GM18907 (cell line): ENCODE measurements around the gene AP4E1.
"Not testable (repeated sequence)": the region's sequence is repeated elsewhere in the genome, so short reads cannot be mapped to it uniquely, and the experiment has no call there.

Experiments used
- ATAC-seq: cut with Tn5 transposase; IDR thresholded peaks from one replicate; pipeline ENCODE4 v1.9.1; 2021; ENCODE audit warnings: mild to moderate bottlenecking, moderate library complexity; ENCODE audit not compliant: unreplicated experiment

The AP4E1 gene

DNA sequence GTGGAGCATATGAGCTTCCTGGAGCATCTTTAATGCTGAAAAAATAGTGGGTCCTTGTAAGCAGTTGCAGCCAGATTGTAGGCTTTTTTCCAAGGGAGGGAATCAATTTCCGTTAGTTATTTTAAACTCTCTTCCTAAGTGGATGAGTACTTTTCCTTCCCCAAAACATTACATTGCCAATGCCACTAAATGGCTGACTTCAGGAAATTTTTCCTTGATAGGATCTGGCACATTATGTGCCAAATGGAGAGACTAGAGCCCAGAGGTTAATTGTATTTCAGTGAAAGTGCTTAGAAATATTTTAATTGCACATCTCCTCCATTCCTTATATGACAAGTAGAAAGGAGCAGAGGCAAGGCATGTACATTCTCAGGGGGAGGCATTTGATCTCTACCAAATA, 102.7 kb downstream of the AP4E1 start:
- no peak for ATAC-seq

- ATAC-seq, result no peak
Measured at GRCh38 chr15:51016615-51017014, 108.1 kb downstream of the AP4E1 start.

DNA sequence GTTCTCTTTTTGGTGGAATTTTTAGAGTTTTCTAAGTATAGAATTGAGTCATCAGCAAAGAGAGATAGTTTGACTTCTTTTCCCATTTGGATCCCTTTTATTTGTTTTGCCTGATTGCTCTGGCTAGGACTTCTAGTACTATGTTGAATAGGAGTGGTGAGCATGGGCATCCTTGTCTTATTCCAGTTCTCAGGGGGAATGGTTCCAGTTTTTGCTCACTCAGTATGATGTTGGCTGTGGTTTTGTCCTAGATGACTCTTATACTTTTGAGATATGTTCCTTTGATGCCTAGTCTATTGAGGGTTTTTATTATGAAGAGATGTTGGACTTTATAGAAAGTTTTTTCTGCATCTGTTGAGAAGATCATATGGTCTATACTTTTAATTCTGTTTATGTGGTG, 113.7 kb downstream of the AP4E1 start:
- ATAC-seq, result no peak

DNA sequence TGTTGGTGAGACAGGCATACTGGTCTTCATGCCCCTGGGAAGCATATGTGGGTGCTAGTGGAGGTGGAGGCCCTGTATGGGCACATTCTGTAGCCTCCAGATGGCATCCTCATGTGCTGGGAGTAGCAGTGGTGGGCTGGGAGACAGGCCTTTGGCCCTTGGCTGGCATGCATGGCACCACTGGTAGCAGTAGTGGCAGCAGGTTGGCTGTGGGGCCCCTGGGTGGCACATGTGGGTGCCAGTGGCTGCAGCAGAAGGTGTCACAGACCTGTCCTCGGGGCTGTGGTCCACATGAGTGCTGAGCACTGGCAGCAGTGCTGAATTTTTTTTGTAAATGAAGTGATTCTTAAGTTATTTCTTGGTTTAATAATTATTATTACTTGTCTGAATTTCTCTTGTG, 115.0 kb downstream of the AP4E1 start:
- ATAC-seq, result no peak

DNA sequence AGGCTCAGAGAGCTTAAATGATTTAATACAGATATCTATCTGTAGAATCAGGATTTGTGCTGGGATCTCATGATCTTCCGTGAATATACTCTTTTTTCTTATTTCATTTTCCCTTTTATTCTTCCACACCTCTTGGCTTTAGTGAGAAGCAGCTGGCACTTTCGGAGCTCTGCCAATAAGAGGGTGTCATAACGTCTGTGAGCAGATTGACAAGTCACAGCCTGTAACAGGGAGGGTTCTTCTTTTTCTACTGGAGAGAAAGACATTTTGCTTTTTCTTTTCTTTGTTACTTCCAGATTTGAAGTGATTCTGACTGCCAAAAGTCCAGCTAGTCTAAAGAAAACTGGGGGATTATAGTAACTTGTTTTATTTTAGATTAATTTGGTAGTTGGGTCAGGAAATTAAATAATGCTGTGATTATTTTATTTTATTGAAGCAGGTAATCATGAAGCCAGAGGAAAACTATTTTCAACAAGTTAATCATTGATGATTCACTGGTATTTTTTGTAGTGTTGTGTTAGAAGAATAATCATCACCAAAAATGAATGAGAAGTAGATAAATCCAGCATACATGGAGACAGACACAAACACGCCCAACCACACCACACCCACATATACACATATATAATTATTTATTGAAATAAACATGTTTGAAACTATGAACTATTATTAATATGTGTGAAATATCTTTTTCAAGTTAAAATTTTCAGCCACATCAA, 116.4 kb downstream of the AP4E1 start:
- no peak for ATAC-seq

GRCh38 chr15:51025454-51025846, 117.0 kb downstream of the AP4E1 start:
- ATAC-seq, result no peak

DNA sequence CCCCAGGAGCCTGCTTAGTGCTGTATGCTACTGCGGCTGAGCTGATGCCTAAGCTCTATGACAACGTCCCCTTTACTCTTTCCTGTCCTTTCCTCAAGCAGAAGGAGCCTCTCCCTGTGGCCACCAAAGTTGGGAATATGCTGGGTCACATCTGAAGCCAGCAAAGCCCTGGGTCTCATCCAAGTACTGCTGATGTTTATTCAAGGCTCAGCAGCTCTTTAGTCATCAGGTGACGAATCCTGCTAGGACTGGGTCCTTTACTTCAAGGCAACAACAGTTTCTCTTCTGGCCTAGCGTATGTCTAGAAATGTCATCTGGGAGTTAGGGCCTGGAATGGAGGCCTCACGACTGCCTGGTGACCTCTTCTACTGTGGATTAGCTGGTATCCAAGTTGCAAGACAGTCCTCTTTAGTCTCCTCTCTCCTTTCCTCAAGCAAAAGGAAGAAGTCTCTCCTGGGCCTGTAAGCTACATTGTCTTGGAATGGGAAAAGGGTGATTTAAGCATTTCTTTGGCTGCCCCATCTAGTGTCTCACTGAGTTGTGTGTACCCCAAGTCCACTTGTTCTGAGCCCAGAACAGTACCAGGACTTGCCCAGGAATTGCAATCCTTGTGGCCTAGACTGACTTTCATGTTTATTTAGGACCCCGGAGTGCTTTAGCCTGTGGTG, 122.3 kb downstream of the AP4E1 start:
- no peak for ATAC-seq

DNA sequence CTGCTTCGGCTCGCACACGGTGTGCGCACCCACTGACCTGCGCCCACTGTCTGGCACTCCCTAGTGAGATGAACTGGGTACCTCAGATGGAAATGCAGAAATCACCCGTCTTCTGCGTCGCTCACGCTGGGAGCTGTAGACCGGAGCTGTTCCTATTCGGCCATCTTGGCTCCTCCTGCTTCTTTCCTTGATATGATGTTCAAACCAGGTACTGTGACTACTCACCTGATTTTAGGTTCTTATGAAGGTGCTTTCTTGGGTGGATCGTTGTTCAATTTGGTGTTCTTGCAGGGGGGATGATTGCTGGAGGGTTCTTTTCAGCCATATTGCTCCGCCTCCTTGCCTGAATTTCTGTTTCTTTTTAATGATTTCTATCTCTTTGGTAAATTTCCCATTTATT, 129.0 kb downstream of the AP4E1 start:
- ATAC-seq, result not testable (repeated sequence)

GRCh38 chr15:51038162-51038973, 129.9 kb downstream of the AP4E1 start:
- no peak for ATAC-seq

DNA sequence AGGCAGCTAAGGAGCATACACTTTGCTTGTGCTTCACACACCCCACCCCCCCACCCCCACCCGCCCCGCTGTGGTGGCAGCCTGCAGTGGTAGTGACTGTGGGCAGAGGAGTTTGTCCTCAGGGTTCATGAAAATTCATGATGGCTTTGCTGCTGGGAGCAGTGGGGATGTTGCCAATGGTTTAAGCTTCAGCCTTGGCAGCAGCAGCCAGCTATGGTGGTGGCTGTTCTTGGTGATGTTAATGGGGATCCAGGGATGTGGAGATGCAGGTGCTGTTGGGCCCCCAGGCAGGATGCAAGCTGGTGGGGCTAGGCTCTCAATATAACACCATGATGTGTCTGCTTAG, 130.5 kb downstream of the AP4E1 start:
- no peak for ATAC-seq

- ATAC-seq, result no peak
Measured at GRCh38 chr15:51044037-51044727, 135.7 kb downstream of the AP4E1 start.

- no peak for ATAC-seq
Measured at GRCh38 chr15:51046016-51046415, 137.5 kb downstream of the AP4E1 start.

GRCh38 chr15:51046799-51047449, 138.4 kb downstream of the AP4E1 start:
- no peak for ATAC-seq

DNA sequence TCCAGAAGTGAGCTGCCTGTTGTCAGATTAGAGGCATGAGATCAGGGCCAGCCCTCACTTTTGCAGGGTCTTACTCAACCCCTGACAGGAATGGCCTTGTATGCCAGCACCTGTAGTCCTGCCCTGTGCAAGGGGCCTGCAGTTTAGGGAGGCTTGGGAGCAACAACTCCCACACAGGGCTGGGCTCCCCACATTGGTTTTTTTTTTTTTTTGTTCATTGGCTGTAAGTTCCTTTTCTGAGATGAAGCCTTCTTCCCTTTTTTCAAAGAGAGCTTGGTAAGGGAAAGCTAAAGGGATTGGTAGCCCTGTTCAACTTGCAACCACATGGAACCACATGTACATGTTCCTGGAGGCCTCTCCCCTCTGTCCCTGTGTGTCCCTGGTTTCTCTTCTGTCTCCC, 139.8 kb downstream of the AP4E1 start:
- no peak for ATAC-seq

- no peak for ATAC-seq
Measured at GRCh38 chr15:51049081-51049480, 140.6 kb downstream of the AP4E1 start.

- no peak for ATAC-seq
Measured at GRCh38 chr15:51051776-51052175, 143.3 kb downstream of the AP4E1 start.

DNA sequence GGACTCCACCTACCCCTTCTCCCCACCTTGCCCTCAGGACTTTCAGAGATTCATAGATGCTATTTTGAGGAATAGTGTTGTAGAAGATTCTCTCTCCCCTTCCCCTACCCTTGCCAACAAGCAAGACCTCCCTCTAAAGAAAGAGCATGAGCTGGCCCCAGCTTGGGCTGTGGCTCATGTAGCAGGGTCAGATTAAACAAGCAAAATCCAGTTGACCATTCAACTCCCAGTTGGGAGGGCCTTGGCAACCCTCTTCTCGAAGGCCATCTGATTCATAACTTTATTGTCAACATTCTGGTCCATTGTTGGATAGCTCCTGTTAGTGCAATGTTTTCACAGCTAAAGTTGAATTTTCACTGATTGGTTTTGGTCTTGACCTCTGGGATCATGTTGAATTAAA, 145.1 kb downstream of the AP4E1 start:
- ATAC-seq, result no peak

GRCh38 chr15:51054535-51054934, 146.1 kb downstream of the AP4E1 start:
- ATAC-seq, result no peak
